ENCODE data around the gene NFIX.

NFIX gene

GRCh38 chr19:13078897-13079541 lies 83.7 kb downstream of the NFIX start:
- no peak for DNase-seq

GRCh38 chr19:13079542-13079986 lies 84.3 kb downstream of the NFIX start:
- DNase-seq = no peak

DNA sequence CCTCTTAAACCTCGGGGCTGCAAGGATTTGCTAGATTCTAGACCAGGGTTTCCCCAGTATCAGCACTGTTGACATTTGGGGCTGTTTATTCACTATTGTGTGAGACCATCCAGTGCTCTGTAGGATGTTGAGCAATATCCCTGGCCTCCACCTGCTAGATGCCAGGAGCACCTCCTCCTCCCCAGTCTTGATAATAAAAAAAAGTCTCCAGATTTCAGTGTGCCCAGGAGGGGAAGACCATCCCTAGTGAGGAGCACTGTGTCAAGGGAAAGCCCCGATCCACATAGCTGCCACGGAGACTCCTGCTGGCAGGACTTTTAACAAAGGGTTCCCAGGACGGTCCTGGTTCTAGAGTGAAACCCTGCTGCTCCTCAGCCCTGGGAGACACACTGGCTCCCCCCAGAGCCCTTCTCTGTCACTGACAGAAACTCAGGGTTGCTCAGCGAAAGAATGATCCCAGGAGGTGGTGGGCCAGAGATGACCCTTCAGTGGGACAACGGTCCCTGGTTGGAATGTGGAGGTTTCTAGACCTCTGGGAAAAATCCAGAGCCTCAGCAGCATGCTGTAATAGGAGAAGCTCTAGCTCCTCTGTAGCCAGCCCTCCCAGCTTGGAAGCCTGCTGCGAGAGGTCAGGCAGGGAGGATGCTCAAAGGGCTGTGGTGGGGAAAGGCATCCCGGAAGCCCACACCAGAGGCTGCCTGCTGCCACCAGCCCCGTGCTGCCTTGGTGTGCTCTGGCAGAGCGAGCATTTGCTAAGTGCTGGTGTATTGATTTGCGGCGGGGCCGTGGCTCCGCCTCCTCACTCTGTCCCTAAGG lies 87.1 kb downstream of the NFIX start:
- DNase-seq = peak in 1 of 2 experiments; percentile 15

DNA sequence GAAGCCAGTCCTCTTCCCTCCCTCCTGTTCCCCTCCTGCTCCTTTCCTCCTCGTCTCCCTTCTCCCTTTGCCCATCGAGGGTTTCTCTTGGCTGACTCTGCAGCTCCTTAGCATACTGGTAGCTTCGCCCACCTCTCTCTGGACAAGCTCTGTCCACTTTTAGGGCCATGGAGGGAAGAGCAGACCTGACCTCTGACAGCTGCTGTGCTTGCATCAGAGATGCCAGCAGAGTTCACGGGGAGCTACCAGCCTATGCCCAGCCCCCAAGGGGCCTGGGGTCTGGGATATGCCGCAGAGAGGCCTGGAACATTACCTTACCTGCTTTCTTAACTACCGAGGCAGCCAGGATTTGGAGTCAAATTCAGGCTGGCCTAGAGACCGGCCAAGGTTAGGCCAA lies 87.7 kb downstream of the NFIX start:
- no peak for DNase-seq

GRCh38 chr19:13083627-13084026 lies 88.4 kb downstream of the NFIX start:
- DNase-seq = no peak

GRCh38 chr19:13085666-13086065 lies 90.4 kb downstream of the NFIX start:
- DNase-seq = no peak

DNA sequence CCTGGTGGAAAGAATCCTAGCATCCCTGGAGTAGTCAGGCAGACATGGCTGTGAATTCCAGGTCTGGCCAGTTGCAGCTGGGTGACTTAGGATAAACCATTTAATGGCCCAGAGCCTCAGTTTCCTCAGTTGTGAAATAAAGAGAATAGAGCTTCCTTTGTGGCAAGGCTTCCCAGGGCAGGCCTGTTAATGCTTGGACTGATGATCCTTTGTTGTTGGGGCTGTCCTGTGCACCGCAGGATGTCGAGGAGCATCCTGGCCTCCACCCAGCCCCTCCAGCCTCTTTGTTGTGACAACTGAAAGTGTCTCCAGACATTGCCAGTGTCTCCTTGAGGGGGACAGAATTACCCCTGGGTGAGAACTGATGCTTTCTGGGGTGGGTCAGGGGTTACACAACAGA lies 91.1 kb downstream of the NFIX start:
- DNase-seq = no peak

DNA sequence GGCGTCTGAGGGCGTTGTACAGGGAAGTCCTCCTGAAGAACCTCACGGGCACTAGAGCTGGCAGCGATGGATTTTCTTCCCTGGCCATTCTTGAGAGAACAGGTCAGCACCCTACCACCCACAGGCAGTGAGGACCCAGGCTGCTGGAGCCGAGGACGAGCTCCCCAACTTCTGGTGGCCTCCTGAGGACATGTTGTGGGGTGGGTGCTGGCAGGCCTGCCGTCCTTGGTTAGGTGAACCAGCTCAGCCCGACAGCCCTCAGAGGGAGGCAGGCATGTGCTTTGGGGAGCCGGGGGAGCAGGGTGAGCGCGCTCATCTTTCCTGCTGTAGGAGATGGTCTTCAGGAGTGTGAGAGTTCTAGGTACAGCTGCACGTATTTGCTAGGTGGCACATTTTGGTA lies 92.0 kb downstream of the NFIX start:
- no peak for DNase-seq

GRCh38 chr19:13087795-13088537 lies 92.7 kb downstream of the NFIX start:
- no peak for DNase-seq

DNA sequence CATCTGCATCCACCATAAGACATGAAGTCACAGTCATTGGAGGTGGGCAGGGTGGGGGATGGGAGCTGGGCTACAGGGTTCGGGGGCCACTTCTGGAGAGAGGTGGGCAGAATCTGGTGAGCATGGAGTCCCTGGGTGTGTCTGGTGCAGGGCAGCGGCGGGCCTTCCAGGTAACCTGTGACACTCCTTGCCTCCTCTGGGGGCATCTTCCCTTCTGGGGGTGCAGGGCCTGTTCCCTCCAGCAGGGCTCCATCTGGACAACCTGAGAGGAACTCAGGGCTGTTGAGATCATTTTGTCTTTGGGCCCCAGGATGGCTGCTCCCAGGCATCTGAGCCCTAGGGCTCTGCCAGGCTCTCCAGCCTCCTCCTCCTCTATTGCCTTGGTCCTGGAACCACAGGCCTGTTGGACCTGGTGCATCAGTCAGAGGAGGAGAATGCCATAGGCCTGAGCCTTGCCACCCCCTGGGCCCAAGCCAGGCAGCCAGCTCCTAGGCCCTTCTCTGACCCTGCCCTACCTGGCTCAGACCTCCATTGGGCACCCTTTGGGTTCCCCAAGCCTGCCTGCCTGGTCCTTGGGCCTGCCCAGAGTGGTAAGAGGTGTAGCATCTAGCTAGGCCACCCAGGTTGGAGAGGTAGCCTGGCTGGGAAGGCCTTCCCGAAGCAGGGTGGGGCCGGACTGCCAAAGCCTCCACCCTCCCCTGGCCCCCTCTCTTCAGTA lies 94.0 kb downstream of the NFIX start:
- no peak for DNase-seq

- DNase-seq = no peak
These were observed 94.7 kb downstream of the NFIX start for GRCh38 chr19:13089857-13090507.

GRCh38 chr19:13090511-13091231 lies 95.4 kb downstream of the NFIX start:
- DNase-seq = no peak

DNA sequence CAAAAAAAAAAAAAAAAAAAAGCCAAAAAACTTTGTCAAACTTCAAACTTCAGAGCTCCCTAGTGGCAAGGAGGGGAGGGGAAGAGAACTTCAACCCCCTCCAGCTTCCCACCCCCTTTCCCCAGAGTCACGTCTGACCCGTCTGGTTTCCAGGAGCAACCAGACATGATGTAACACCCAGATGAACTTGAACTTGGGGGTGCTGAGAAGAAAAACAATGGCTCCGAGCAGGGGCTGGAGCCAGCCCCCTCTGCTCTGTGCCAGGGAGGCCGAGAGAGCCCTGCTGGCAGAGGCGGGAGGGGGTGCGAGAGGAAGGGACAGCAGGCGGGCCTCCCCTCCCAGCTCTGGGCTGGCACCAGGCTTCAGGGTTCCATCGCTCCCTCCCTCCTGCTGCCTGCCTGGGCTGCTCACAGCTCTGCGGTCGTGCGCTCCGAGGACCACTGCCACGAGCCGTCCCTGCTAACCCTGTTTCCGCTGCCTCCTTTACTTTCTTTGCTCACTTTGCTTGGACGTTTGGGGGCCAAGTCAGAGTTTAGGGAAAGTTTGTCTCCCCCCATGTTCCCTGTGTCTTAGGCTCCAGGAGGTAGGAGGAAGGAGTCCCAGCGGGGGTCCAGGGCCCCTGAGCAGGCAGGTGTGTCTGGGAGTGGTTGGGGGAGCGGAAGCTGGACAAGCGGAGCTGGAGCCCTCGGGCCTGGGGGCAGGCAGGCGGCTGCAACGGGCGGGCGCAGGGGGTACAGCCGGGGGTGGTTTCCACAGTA lies 96.3 kb downstream of the NFIX start:
- no peak for DNase-seq

- no peak for DNase-seq
These were observed 96.9 kb downstream of the NFIX start for GRCh38 chr19:13092158-13092543.

- no peak for DNase-seq
These were observed 97.4 kb downstream of the NFIX start for GRCh38 chr19:13092606-13093235.

DNA sequence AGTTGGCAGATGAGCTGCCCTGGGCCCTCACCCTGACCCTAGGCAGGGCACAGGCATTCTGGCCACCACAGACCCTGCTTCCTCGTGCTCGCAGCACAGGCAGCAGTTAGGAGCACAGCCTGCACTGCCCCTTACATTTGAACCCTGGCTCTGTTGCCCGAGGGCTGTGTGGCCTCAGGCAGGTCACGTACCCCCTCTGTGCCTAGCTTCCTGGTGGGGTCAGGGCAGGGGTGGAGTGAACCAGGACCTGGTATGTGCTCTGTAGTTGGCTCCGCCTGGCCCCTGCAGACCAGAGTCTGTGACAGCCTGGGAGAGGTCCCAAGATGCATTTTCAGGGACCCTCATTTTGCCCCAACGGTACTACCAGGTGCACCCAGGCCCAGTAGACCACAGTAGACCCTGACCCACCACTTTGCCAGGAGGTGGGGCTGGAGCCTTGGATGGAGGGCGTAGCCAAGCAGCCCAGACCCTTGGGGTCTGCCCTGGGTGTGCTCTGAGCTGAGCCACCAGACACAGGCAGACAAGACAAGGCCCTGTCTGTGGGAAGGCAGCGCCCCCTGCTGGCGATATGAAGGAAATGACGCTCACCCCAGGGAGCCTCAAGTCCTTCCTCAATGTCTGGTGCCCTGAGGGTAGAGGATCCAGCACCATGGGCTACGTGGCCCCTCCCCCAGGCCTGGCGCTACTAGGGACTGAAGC lies 98.3 kb downstream of the NFIX start:
- DNase-seq = peak in 1 of 2 experiments; percentile 59

- DNase-seq = no peak
These were observed 98.8 kb downstream of the NFIX start for GRCh38 chr19:13094106-13094504.

- DNase-seq = no peak
These were observed 99.6 kb downstream of the NFIX start for GRCh38 chr19:13094771-13095392.

- no peak for DNase-seq
These were observed 100.1 kb downstream of the NFIX start for GRCh38 chr19:13095393-13095784.

Measured in SW 1271 (cell line).